Neuronal stem cell (in vitro differentiated cells): ENCODE results near the gene TMEM167A.

Source experiments
- DNase-seq: peaks from one replicate; pipeline ENCODE4 v3.0.0-alpha.2; 2013; ENCODE audit warnings: low spot score
- H2AFZ ChIP-seq: one replicate; pipeline ENCODE4 v1.6.1; 2013; ENCODE audit warnings: mild to moderate bottlenecking, low read length, inconsistent platforms
- H2AK5ac ChIP-seq: 2 replicates; pipeline ENCODE4 v1.6.1; 2013; ENCODE audit warnings: low read depth, mild to moderate bottlenecking, inconsistent platforms, low read length, moderate library complexity, mixed read lengths
- H2BK120ac ChIP-seq: 2 replicates; pipeline ENCODE4 v1.6.1; 2013; ENCODE audit warnings: low read depth, mild to moderate bottlenecking, inconsistent platforms, low read length, moderate library complexity, mixed read lengths
- H2BK12ac ChIP-seq: one replicate; pipeline ENCODE4 v1.6.1; 2013; ENCODE audit warnings: low read length, inconsistent platforms
- H2BK15ac ChIP-seq: 2 replicates; pipeline ENCODE4 v1.6.1; 2013; ENCODE audit warnings: mild to moderate bottlenecking, low read length, inconsistent platforms, mixed read lengths
- H2BK5ac ChIP-seq: one replicate; pipeline ENCODE4 v1.6.1; 2013; ENCODE audit warnings: inconsistent platforms, mild to moderate bottlenecking, low read length, moderate library complexity
- H3K14ac ChIP-seq: one replicate; pipeline ENCODE4 v1.6.1; 2013; ENCODE audit warnings: low read length, inconsistent platforms
- H3K18ac ChIP-seq: 2 replicates; pipeline ENCODE4 v1.6.1; 2013; ENCODE audit warnings: low read length, inconsistent platforms
- H3K23ac ChIP-seq: 2 replicates; pipeline ENCODE4 v1.6.1; 2013; ENCODE audit warnings: low read depth, mild to moderate bottlenecking, mixed read lengths, low read length, inconsistent platforms; ENCODE audit not compliant: poor library complexity
- H3K27ac ChIP-seq: replicated peaks from 3 replicates; pipeline ENCODE4 v1.5.1; 2013; ENCODE audit warnings: low read length, inconsistent platforms
- H3K27me3 ChIP-seq, 3 experiments: 2 replicates each; pipeline ENCODE4 v1.6.1; 2013; ENCODE audit warnings: low read length in 3 of 3, mild to moderate bottlenecking in 2 of 3, inconsistent platforms in 1 of 3, low read depth in 1 of 3, mixed read lengths in 1 of 3, moderate library complexity in 1 of 3; ENCODE audit not compliant: control insufficient read depth in 3 of 3, insufficient read depth in 3 of 3
- H3K36me3 ChIP-seq, 2 donors: replicated peaks in 1 of 2; 2 replicates each; pipeline ENCODE4 v1.6.1; 2013; ENCODE audit warnings: low read length in 2 of 2; ENCODE audit not compliant: control insufficient read depth in 2 of 2, insufficient read depth in 2 of 2
- H3K4ac ChIP-seq: 2 replicates; pipeline ENCODE4 v1.6.1; 2013; ENCODE audit warnings: inconsistent platforms, mild to moderate bottlenecking, low read length, moderate library complexity
- H3K4me1 ChIP-seq, 2 donors: 1 replicate in 1 of 2; 2 replicates in 1 of 2; pipeline ENCODE4 v1.6.1; 2013; ENCODE audit warnings: low read length in 2 of 2, low read depth in 1 of 2; ENCODE audit not compliant: control insufficient read depth in 2 of 2, insufficient read depth in 1 of 2
- H3K4me2 ChIP-seq: one replicate; pipeline ENCODE4 v1.6.1; 2013; ENCODE audit warnings: mild to moderate bottlenecking, low read length, inconsistent platforms; ENCODE audit not compliant: insufficient read depth, poor library complexity, severe bottlenecking
- H3K4me3 ChIP-seq, 2 donors: 2 replicates each; pipeline ENCODE4 v1.5.1; 2013; ENCODE audit warnings: low read length in 2 of 2, mild to moderate bottlenecking in 2 of 2, inconsistent platforms in 1 of 2, moderate library complexity in 1 of 2
- H3K79me1 ChIP-seq: one replicate; pipeline ENCODE4 v1.6.1; 2013; ENCODE audit warnings: low read depth, mild to moderate bottlenecking, inconsistent platforms, low read length, moderate library complexity
- H3K9ac ChIP-seq: one replicate; pipeline ENCODE4 v1.6.1; 2013; ENCODE audit warnings: mild to moderate bottlenecking, low read depth, low read length, inconsistent platforms; ENCODE audit not compliant: poor library complexity
- H3K9me3 ChIP-seq, 2 donors: replicated peaks in 1 of 2; 2 replicates each; pipeline versions ENCODE3 to v1.6.1; 2013; ENCODE audit warnings: low read length in 2 of 2, mild to moderate bottlenecking in 2 of 2, inconsistent platforms in 1 of 2, low read depth in 1 of 2, mixed read lengths in 1 of 2, moderate library complexity in 1 of 2; ENCODE audit not compliant: control insufficient read depth in 2 of 2, insufficient read depth in 1 of 2
- H4K8ac ChIP-seq: one replicate; pipeline ENCODE4 v1.6.1; 2013; ENCODE audit warnings: low read depth, mild to moderate bottlenecking, inconsistent platforms, low read length, moderate library complexity
- H4K91ac ChIP-seq: one replicate; pipeline ENCODE4 v1.6.1; 2013; ENCODE audit warnings: low read length, low read depth, mild to moderate bottlenecking, inconsistent platforms; ENCODE audit not compliant: poor library complexity
- WGBS, 2 donors: extraction: QIAGEN DNeasy Blood & Tissue Kit; methylation state at CpG; one replicate each; pipeline ENCODE4 v1.1.7; 2013; ENCODE audit warnings: missing lambda C conversion rate in 2 of 2, mixed read lengths in 1 of 2; ENCODE audit not compliant: insufficient read length in 2 of 2, insufficient replicate concordance in 1 of 2; ENCODE audit errors: extremely low coverage in 2 of 2; 5-methylcytosine and 5-hydroxymethylcytosine counted together

The TMEM167A gene

GRCh38 chr5:83036991-83037575 lies 40.1 kb downstream of the TMEM167A start:
- H2BK5ac ChIP-seq: no peak overlapping the region
- H3K4me1 ChIP-seq: peaks cover 10 to 27% of the 10 kb centered on the region in 2 donors
- H2BK120ac ChIP-seq: no peak overlapping the region
- H3K23ac ChIP-seq: no peak overlapping the region
- H3K36me3 ChIP-seq: no peaks in the 10 kb centered on the region
- H3K4me2 ChIP-seq: no peak overlapping the region
- no peak overlapping the region for H4K91ac ChIP-seq
- no peak overlapping the region for H2BK12ac ChIP-seq
- H3K4ac ChIP-seq: no peak overlapping the region
- H3K9me3 ChIP-seq: no peaks in the 10 kb centered on the region
- no peak overlapping the region for H2AK5ac ChIP-seq
- peak overlapping the region; percentile 2 for H2AFZ ChIP-seq
- H3K9ac ChIP-seq: no peak overlapping the region
- H3K27ac ChIP-seq: no peak overlapping the region
- no CpG with 5 or more reads among the region's 4 CpGs for WGBS, 2 donors
- no peak overlapping the region for H2BK15ac ChIP-seq
- no peak overlapping the region for H3K14ac ChIP-seq
- H3K79me1 ChIP-seq: no peaks in the 10 kb centered on the region
- H4K8ac ChIP-seq: no peak overlapping the region
- no peak overlapping the region for H3K18ac ChIP-seq
- H3K27me3 ChIP-seq: no peaks in the 10 kb centered on the region
- H3K4me3 ChIP-seq: no peak overlapping the region
- DNase-seq: no peak

GRCh38 chr5:83035373-83036100 lies 41.7 kb downstream of the TMEM167A start:
- no CpG with 5 or more reads among the region's 5 CpGs for WGBS, 2 donors
- H3K4me3 ChIP-seq: peak overlapping the region in 1 of 2 donors; percentile 1
- no peak overlapping the region for H4K91ac ChIP-seq
- no peak overlapping the region for H2BK15ac ChIP-seq
- H2BK5ac ChIP-seq: no peak overlapping the region
- no peaks in the 10 kb centered on the region for H3K36me3 ChIP-seq
- no peak overlapping the region for H3K9ac ChIP-seq
- H3K23ac ChIP-seq: no peak overlapping the region
- H3K14ac ChIP-seq: no peak overlapping the region
- no peak overlapping the region for H4K8ac ChIP-seq
- H2AFZ ChIP-seq: peak overlapping the region; percentile 77
- H2AK5ac ChIP-seq: no peak overlapping the region
- H3K9me3 ChIP-seq: no peaks in the 10 kb centered on the region
- H3K18ac ChIP-seq: peak overlapping the region; percentile 0
- H2BK120ac ChIP-seq: no peak overlapping the region
- peak overlapping the region; percentile 35 for H3K27ac ChIP-seq
- DNase-seq: no peak
- H3K4me1 ChIP-seq: peaks cover 14 to 27% of the 10 kb centered on the region in 2 donors
- H3K4ac ChIP-seq: no peak overlapping the region
- no peak overlapping the region for H3K4me2 ChIP-seq
- H3K79me1 ChIP-seq: no peaks in the 10 kb centered on the region
- no peak overlapping the region for H2BK12ac ChIP-seq
- no peaks in the 10 kb centered on the region for H3K27me3 ChIP-seq

GRCh38 chr5:83034528-83035207 lies 42.5 kb downstream of the TMEM167A start:
- no peak overlapping the region for H3K4me3 ChIP-seq
- no peaks in the 10 kb centered on the region for H3K36me3 ChIP-seq
- H4K91ac ChIP-seq: no peak overlapping the region
- no peak overlapping the region for H2BK5ac ChIP-seq
- DNase-seq: no peak
- no peak overlapping the region for H3K23ac ChIP-seq
- WGBS, 2 donors: 100% methylated on average over 2 of the region's 4 CpGs; no CpG with 5 or more reads in 1 of the 2 donors
- peak overlapping the region; percentile 77 for H2AFZ ChIP-seq
- no peaks in the 10 kb centered on the region for H3K9me3 ChIP-seq
- no peak overlapping the region for H3K9ac ChIP-seq
- H3K27ac ChIP-seq: no peak overlapping the region
- no peak overlapping the region for H2AK5ac ChIP-seq
- H3K4me2 ChIP-seq: no peak overlapping the region
- no peak overlapping the region for H4K8ac ChIP-seq
- H2BK120ac ChIP-seq: no peak overlapping the region
- H2BK15ac ChIP-seq: no peak overlapping the region
- H3K79me1 ChIP-seq: no peaks in the 10 kb centered on the region
- no peak overlapping the region for H3K14ac ChIP-seq
- H3K18ac ChIP-seq: no peak overlapping the region
- H2BK12ac ChIP-seq: no peak overlapping the region
- H3K4me1 ChIP-seq: peaks cover 14 to 27% of the 10 kb centered on the region in 2 donors
- H3K27me3 ChIP-seq: no peaks in the 10 kb centered on the region
- H3K4ac ChIP-seq: no peak overlapping the region

GRCh38 chr5:83034036-83034435 lies 43.2 kb downstream of the TMEM167A start:
- Histone ChIP-seq H3K9ac (no peak overlapping the region), H3K4me2 (no peak overlapping the region), H3K14ac (no peak overlapping the region), H2AK5ac (no peak overlapping the region), H4K91ac (no peak overlapping the region), H2BK120ac (no peak overlapping the region), H2BK5ac (no peak overlapping the region), H3K27ac (no peak overlapping the region), H3K23ac (no peak overlapping the region), H3K4me1 (peaks cover 14 to 27% of the 10 kb centered on the region in 2 donors), H3K79me1 (no peaks in the 10 kb centered on the region), H3K4me3 (no peak overlapping the region), H2AFZ (peak overlapping the region; percentile 67), H2BK12ac (no peak overlapping the region), H2BK15ac (no peak overlapping the region), H3K27me3 (no peaks in the 10 kb centered on the region), H3K9me3 (no peaks in the 10 kb centered on the region), H3K18ac (no peak overlapping the region), H3K4ac (no peak overlapping the region), H4K8ac (no peak overlapping the region), H3K36me3 (no peaks in the 10 kb centered on the region)
- no CpG with 5 or more reads among the region's 3 CpGs for WGBS, 2 donors
- no peak for DNase-seq
